Mucosa of rectum (tissue), 2 donors: Measurements from ENCODE around the gene ATF5.

Source experiments
- H3K27ac ChIP-seq, 2 donors: one replicate each; pipeline ENCODE4 v1.7.0; 2013; ENCODE audit warnings: inconsistent platforms in 2 of 2, low read depth in 2 of 2, low read length in 2 of 2
- H3K27me3 ChIP-seq, 2 donors: one replicate each; pipeline ENCODE4 v1.7.0; 2013; ENCODE audit warnings: low read length in 2 of 2; ENCODE audit not compliant: control insufficient read depth in 2 of 2, insufficient read depth in 2 of 2
- H3K36me3 ChIP-seq, 2 donors: one replicate each; pipeline ENCODE4 v1.7.0; 2013; ENCODE audit warnings: low read length in 2 of 2; ENCODE audit not compliant: control insufficient read depth in 2 of 2, insufficient read depth in 2 of 2
- H3K4me1 ChIP-seq, 2 donors: one replicate each; pipeline ENCODE4 v1.7.0; 2013; ENCODE audit warnings: low read length in 2 of 2, mild to moderate bottlenecking in 1 of 2; ENCODE audit not compliant: control insufficient read depth in 2 of 2, insufficient read depth in 2 of 2
- H3K4me3 ChIP-seq, 2 donors: one replicate each; pipeline ENCODE4 v1.7.0; 2013; ENCODE audit warnings: low read length in 2 of 2
- H3K9ac ChIP-seq, 2 donors: one replicate each; pipeline ENCODE4 v1.7.0; 2013; ENCODE audit warnings: low read length in 2 of 2, low read depth in 1 of 2, mild to moderate bottlenecking in 1 of 2
- H3K9me3 ChIP-seq, 2 donors: one replicate each; pipeline ENCODE4 v1.7.0; 2013; ENCODE audit warnings: low read length in 2 of 2; ENCODE audit not compliant: control insufficient read depth in 2 of 2
- donor health status: healthy.
- donor health status: Normal muscosa, but diverticular disease.

ATF5 gene

DNA sequence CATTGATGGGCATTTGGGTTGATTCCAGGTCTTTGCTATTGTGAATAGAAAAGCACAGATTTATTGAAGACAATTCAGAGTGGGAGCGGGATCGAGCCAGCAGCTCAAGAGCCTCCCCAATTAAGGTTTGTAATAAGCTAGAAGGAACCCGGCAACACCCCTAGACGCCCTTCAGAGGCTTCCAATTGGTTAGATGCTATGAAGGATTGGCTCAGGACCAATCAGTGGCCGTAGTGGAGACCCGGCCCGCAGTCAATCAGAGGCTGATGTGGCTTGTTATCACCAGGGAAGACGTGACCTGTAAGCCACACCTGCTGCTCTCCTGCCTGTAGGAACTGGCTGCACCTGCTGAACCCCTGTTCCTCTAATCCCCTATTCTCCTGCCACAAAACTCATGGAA is 17.4 kb downstream of the ATF5 start:
- Histone ChIP-seq H3K9me3 (no peaks in the 10 kb centered on the region), H3K27me3 (no peaks in the 10 kb centered on the region), H3K36me3 (no peaks in the 10 kb centered on the region), H3K4me1 (peaks cover 0 to under 1% of the 10 kb centered on the region in 2 donors), H3K4me3 (no peak overlapping the region), H3K9ac (no peak overlapping the region), H3K27ac (no peak overlapping the region)

GRCh38 chr19:49949742-49950589 is 21.0 kb downstream of the ATF5 start:
- no peaks in the 10 kb centered on the region for H3K27me3 ChIP-seq
- H3K36me3 ChIP-seq, result no peaks in the 10 kb centered on the region
- no peak overlapping the region for H3K9ac ChIP-seq
- H3K27ac ChIP-seq, result no peak overlapping the region
- no peaks in the 10 kb centered on the region for H3K9me3 ChIP-seq
- peaks cover 4 to 13% of the 10 kb centered on the region in 2 donors for H3K4me1 ChIP-seq
- H3K4me3 ChIP-seq, result no peak overlapping the region

DNA sequence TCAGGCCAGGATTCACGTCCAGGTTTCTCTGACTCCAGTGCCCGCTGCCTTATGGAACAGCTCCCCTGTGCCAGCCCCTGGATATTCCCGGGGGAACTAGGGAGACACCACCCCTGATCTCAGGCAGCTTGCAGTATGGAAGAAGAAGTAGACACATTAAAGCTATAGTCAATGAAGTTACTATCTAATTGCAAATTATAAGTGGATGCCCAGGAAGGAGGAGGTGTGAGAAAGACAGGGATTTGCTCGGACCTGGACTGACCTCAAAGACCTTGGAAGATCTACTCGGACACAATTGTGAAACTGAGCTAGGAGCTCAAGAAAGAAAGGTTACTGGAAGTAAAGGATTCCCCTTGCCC is 21.6 kb downstream of the ATF5 start:
- Histone ChIP-seq H3K9me3 (no peaks in the 10 kb centered on the region), H3K4me3 (no peak overlapping the region), H3K9ac (no peak overlapping the region), H3K36me3 (no peaks in the 10 kb centered on the region), H3K27me3 (no peaks in the 10 kb centered on the region), H3K27ac (no peak overlapping the region), H3K4me1 (peaks cover 5 to 14% of the 10 kb centered on the region in 2 donors)

DNA sequence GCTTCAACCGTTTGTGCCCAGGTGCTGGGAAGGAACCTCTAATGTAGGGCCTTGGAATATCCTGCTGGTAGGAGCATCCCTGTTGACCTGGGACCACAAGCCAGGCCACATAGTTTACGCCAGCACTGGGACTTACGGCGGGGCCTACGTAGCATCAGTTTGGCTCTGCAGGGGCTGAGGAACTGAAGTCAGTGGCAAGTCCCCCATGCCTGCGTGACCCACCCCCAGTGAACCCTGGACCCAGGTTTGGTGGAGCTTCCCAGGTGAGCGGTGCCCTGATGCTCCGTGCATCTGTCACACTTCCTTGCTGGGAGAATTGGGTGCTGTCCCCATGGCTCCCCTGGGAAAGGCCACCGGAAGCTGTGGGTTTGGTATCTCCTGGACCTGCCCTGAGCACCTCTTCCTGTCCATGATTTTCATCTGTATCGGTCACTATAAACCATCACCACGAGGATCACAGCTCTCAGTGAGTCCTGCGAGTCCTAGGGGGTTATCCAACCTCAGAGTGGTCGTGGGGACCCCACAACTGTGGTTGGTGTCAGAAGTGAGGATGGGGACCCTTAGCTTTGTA is 22.0 kb downstream of the ATF5 start:
- H3K4me1 ChIP-seq, result peaks cover 7 to 14% of the 10 kb centered on the region in 2 donors
- no peak overlapping the region for H3K4me3 ChIP-seq
- H3K36me3 ChIP-seq, result no peaks in the 10 kb centered on the region
- H3K27ac ChIP-seq, result no peak overlapping the region
- no peaks in the 10 kb centered on the region for H3K9me3 ChIP-seq
- H3K9ac ChIP-seq, result no peak overlapping the region
- no peaks in the 10 kb centered on the region for H3K27me3 ChIP-seq

DNA sequence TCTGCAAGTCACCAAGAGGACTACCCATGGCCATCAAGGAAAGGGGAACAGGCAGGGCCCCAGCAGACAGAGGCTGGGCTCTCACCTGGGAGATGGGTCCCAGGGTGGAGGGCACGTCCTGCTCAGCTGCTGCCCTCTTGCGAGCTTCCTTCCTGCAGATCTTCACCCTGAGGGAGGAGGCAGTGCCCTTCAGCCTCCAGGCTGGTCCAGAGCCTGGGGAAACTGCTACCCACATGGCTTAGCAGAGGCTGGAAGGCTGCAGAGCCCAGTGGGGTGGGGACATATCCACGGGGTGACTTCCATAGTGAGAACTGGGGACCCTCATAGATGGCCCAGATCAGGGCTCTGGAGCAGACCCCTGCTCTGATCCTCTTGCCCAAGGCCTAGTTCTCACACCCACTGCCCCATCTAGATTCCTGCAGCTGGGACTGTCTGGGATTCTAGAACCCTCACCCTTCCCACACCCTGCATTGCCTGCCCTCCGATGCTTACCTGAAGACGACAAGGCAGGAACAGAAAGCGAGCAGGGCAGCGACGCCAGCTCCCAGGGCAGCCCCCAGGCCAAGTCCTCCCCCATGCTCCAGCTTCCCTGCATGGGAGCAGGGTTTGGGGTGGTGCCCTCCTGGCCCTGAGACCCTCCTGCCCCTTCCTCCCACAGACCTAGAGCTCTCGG is 22.9 kb downstream of the ATF5 start:
- Histone ChIP-seq H3K9me3 (no peaks in the 10 kb centered on the region), H3K27ac (no peak overlapping the region), H3K9ac (no peak overlapping the region), H3K27me3 (no peaks in the 10 kb centered on the region), H3K4me3 (no peak overlapping the region), H3K36me3 (no peaks in the 10 kb centered on the region), H3K4me1 (peaks cover 9 to 14% of the 10 kb centered on the region in 2 donors)

- Histone ChIP-seq H3K27ac (no peak overlapping the region), H3K27me3 (no peaks in the 10 kb centered on the region), H3K4me1 (peaks cover 9 to 14% of the 10 kb centered on the region in 2 donors)
These were observed 23.5 kb downstream of the ATF5 start for GRCh38 chr19:49952479-49952836.

GRCh38 chr19:49952906-49953305 is 23.9 kb downstream of the ATF5 start:
- H3K9ac ChIP-seq, result no peak overlapping the region
- H3K9me3 ChIP-seq, result no peaks in the 10 kb centered on the region
- H3K27me3 ChIP-seq, result no peaks in the 10 kb centered on the region
- H3K4me1 ChIP-seq, result peaks cover 9 to 14% of the 10 kb centered on the region in 2 donors
- no peak overlapping the region for H3K4me3 ChIP-seq
- H3K36me3 ChIP-seq, result no peaks in the 10 kb centered on the region
- no peak overlapping the region for H3K27ac ChIP-seq

More at GRCh38 chr19:49952479-49952836, 23.5 kb downstream of the ATF5 start:
- H3K9me3 ChIP-seq, result no peaks in the 10 kb centered on the region
- no peak overlapping the region for H3K9ac ChIP-seq
- H3K4me3 ChIP-seq, result no peak overlapping the region
- no peaks in the 10 kb centered on the region for H3K36me3 ChIP-seq

DNA sequence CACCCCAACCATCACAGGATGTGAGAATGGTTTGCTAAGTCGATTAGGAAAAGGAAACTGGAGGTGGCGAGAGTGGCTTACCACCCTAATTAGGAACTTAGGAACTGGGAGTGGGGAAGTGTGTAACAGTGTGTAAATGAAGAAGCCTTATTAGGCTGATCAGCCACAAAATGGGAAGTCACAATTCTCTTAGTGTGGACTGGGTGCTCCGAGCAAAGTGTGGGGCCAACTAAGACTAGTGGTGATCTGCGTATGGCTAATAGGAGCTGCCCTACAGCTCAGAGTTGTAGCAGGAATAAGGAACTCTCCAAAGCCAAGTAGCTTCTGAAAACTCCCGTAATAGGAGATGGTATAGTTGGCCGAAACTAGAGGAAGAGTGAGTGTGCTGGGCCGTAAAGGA is 24.4 kb downstream of the ATF5 start:
- H3K27ac ChIP-seq, result no peak overlapping the region
- no peaks in the 10 kb centered on the region for H3K9me3 ChIP-seq
- H3K4me3 ChIP-seq, result no peak overlapping the region
- H3K4me1 ChIP-seq, result peaks cover 9 to 14% of the 10 kb centered on the region in 2 donors
- H3K36me3 ChIP-seq, result no peaks in the 10 kb centered on the region
- no peaks in the 10 kb centered on the region for H3K27me3 ChIP-seq
- H3K9ac ChIP-seq, result no peak overlapping the region

- H3K27me3 ChIP-seq, result no peaks in the 10 kb centered on the region
- H3K4me1 ChIP-seq, result peaks cover 9 to 14% of the 10 kb centered on the region in 2 donors
- H3K9me3 ChIP-seq, result no peaks in the 10 kb centered on the region
- no peak overlapping the region for H3K9ac ChIP-seq
- H3K4me3 ChIP-seq, result no peak overlapping the region
- H3K27ac ChIP-seq, result no peak overlapping the region
- H3K36me3 ChIP-seq, result no peaks in the 10 kb centered on the region
These were observed 25.3 kb downstream of the ATF5 start for GRCh38 chr19:49954092-49954829.

GRCh38 chr19:49954933-49955332 is 25.9 kb downstream of the ATF5 start:
- Histone ChIP-seq H3K9me3 (no peaks in the 10 kb centered on the region), H3K4me1 (peaks cover 9 to 14% of the 10 kb centered on the region in 2 donors), H3K9ac (no peak overlapping the region), H3K4me3 (no peak overlapping the region), H3K27me3 (no peaks in the 10 kb centered on the region), H3K36me3 (no peaks in the 10 kb centered on the region), H3K27ac (no peak overlapping the region)
